ENCODE data around the gene PPP2R2C.

DNA sequence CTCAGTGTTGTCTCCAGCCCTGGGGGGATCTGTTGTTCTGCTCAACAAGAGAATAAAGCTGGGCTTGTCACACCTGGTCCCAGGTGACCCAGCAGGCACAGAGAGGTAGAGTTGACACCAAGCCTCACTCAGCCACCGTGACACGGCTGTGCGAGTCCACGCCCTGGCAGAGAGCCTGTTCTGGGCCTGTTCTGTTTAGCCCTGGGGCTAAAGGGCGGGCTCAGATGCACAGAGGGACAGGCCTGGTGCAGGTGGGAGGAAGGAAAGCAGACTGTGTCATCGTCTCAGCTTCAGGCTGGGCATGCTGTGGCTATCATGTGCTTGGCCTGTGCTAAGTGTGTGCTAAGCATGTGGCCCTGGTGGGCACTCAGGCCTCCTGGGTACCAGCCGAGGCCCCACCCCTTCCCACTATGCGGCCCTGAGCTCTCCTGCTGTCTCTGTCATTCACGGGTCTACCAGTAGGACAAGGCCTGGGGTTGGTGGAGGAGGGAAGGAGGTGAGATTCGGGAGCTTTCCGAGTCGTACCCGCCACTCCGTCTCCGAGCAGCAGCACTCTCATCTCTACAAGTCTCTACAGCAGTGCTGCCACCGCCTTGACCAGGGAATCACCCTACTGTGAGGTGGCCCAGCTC lies 191.9 kb downstream of the PPP2R2C start:
- TF ChIP-seq, protein P1, sequence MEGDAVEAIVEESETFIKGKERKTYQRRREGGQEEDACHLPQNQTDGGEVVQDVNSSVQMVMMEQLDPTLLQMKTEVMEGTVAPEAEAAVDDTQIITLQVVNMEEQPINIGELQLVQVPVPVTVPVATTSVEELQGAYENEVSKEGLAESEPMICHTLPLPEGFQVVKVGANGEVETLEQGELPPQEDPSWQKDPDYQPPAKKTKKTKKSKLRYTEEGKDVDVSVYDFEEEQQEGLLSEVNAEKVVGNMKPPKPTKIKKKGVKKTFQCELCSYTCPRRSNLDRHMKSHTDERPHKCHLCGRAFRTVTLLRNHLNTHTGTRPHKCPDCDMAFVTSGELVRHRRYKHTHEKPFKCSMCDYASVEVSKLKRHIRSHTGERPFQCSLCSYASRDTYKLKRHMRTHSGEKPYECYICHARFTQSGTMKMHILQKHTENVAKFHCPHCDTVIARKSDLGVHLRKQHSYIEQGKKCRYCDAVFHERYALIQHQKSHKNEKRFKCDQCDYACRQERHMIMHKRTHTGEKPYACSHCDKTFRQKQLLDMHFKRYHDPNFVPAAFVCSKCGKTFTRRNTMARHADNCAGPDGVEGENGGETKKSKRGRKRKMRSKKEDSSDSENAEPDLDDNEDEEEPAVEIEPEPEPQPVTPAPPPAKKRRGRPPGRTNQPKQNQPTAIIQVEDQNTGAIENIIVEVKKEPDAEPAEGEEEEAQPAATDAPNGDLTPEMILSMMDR (IDR thresholded peaks at IDR 0.05): no peak
- TF ChIP-seq POLR2A (IDR thresholded peaks at IDR 0.05): no peak

Measured in heart left ventricle (tissue), 13 donors.